Measurements from ENCODE around the gene SKA3.
A peak's percentile ranks its signal among the peaks of the same experiment; 100 is the strongest.

GRCh38 chr13:21176215-21176981, at the start of gene SKA3, which contains the start of gene MRPL57:
- peak in 3 of 4 experiments; percentile 17 to 37 (median 26) for TF ChIP-seq CTCF (IDR thresholded peaks at IDR 0.05)
- no peak for TF ChIP-seq EP300 (IDR thresholded peaks at IDR 0.05)

All from sigmoid colon (tissue), 4 donors.